Amygdala (tissue), 56 donors: ENCODE results near the gene TRPM3.

ENCODE experiments used
- DNase-seq, 56 donors: peaks; one replicate each; lab custom pipeline; 2025; lab: John Stamatoyannopoulos, UW

Gene TRPM3

GRCh38 chr9:70625078-70625477, 496.3 kb downstream of the TRPM3 start:
- DNase-seq: no peak

- DNase-seq: no peak
Observed at GRCh38 chr9:70618784-70619183, 502.6 kb downstream of the TRPM3 start.

GRCh38 chr9:70617033-70617828, 504.2 kb downstream of the TRPM3 start:
- DNase-seq: no peak

- DNase-seq: no peak
Observed at GRCh38 chr9:70616228-70616990, 505.0 kb downstream of the TRPM3 start.

- DNase-seq: peak in 2 of 56 donors; percentile 50 to 57
Observed at GRCh38 chr9:70615464-70616138, 505.8 kb downstream of the TRPM3 start.

- DNase-seq: peak in 30 of 56 donors; percentile 10 to 65 (median 39)
Observed at GRCh38 chr9:70614786-70615463, 506.5 kb downstream of the TRPM3 start.

- no peak for DNase-seq
Observed at GRCh38 chr9:70613024-70613768, 508.2 kb downstream of the TRPM3 start.

- no peak for DNase-seq
Observed at GRCh38 chr9:70610287-70610644, 511.2 kb downstream of the TRPM3 start.

- DNase-seq: no peak
Observed at GRCh38 chr9:70609542-70610286, 511.7 kb downstream of the TRPM3 start.

GRCh38 chr9:70609011-70609410, 512.4 kb downstream of the TRPM3 start:
- DNase-seq: no peak

- DNase-seq: peak in 3 of 56 donors; percentile 11 to 45 (median 33)
Observed at GRCh38 chr9:70607926-70608325, 513.5 kb downstream of the TRPM3 start.

GRCh38 chr9:70607329-70607728, 514.1 kb downstream of the TRPM3 start:
- no peak for DNase-seq

- DNase-seq: no peak
Observed at GRCh38 chr9:70603020-70603411, 518.4 kb downstream of the TRPM3 start.

GRCh38 chr9:70602321-70603019, 519.0 kb downstream of the TRPM3 start:
- peak in 43 of 56 donors; percentile 5 to 79 (median 32) for DNase-seq

- DNase-seq: peak in 55 of 56 donors; percentile 26 to 94 (median 75)
Observed at GRCh38 chr9:70601000-70601951, 520.1 kb downstream of the TRPM3 start.

- peak in 1 of 56 donors; percentile 6 for DNase-seq
Observed at GRCh38 chr9:70600506-70600905, 520.9 kb downstream of the TRPM3 start.

- no peak for DNase-seq
Observed at GRCh38 chr9:70597886-70598285, 523.5 kb downstream of the TRPM3 start.
